CD4-positive, alpha-beta T cell treated with Interleukin-21 for 1 hour (primary cell): ENCODE results near the gene RNU5D-1.
"Not testable (repeated sequence)": the region's sequence is repeated elsewhere in the genome, so short reads cannot be mapped to it uniquely, and the experiment has no call there.

Experiments used
- DNase-seq: peaks from one replicate; pipeline ENCODE4 v3.0.0-alpha.2; 2020

RNU5D-1 gene

GRCh38 chr1:44730741-44731512 lies at the start of gene RNU5D-1:
Gene RNU5D-1 (minus strand): TSS chr1:44731170.
- DNase-seq = peak; percentile 95

DNA sequence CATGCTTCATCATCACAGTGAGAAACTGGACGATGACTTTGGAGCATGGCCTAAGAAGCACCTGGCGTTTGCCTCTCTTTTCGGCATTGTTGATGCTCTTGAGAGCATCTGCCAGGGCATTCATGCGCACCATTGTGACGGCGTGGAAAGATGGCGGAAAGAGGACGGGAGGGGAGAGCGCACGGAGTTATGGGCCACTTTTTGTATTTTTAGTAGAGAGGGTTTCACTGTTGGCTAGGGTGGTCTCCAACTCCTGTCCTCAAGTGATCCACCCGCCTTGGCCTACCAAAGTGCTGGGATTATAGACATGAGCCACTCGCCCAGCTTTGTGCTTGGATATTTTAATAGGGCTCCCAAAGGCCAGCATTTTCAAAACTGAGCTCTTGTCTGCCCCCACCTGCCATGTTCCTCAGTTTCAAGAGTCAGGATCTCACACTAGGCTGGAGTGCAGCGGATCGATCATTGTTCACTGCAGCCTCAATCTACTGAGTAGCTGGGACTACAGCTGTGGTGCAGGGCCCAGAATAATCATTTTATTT lies 49.7 kb upstream of the RNU5D-1 start:
- DNase-seq = no peak

- no peak for DNase-seq
Observed at GRCh38 chr1:44778705-44779576, 48.0 kb upstream of the RNU5D-1 start.

- no peak for DNase-seq
Observed at GRCh38 chr1:44777969-44778635, 47.1 kb upstream of the RNU5D-1 start.

GRCh38 chr1:44777547-44777946 lies 46.6 kb upstream of the RNU5D-1 start:
- no peak for DNase-seq

- DNase-seq = no peak
Observed at GRCh38 chr1:44776730-44777068, 45.7 kb upstream of the RNU5D-1 start.

GRCh38 chr1:44775930-44776729 lies 45.2 kb upstream of the RNU5D-1 start:
- peak; percentile 58 for DNase-seq

GRCh38 chr1:44775078-44775929 lies 44.3 kb upstream of the RNU5D-1 start, which contains the start of gene RPS8:
Gene RPS8 (plus strand): TSS chr1:44775540. CDS start chr1:44775597, 57 bp downstream.
- DNase-seq = peak; percentile 92

DNA sequence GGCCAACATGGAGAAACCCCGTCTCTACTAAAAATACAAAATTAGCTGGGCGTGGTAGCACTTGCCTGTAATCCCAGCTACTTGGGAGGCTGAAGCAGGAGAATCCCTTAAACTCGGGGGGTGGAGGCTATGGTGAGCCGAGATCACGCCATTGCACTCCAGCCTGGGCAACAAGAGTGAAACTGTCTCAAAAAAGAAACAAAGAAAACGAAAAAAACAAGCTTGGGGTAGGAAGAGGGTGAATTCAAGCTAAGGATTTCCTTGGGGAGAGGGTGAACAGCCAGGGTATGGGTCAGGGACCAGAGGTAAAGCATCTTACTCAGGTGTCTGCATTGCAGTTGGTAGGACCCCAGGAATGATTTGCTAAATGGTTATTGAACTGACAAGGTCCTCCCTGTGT lies 35.5 kb upstream of the RNU5D-1 start:
- DNase-seq = not testable (repeated sequence)

GRCh38 chr1:44760876-44761275 lies 29.9 kb upstream of the RNU5D-1 start:
- no peak for DNase-seq

- no peak for DNase-seq
Observed at GRCh38 chr1:44759077-44759476, 28.1 kb upstream of the RNU5D-1 start.

DNA sequence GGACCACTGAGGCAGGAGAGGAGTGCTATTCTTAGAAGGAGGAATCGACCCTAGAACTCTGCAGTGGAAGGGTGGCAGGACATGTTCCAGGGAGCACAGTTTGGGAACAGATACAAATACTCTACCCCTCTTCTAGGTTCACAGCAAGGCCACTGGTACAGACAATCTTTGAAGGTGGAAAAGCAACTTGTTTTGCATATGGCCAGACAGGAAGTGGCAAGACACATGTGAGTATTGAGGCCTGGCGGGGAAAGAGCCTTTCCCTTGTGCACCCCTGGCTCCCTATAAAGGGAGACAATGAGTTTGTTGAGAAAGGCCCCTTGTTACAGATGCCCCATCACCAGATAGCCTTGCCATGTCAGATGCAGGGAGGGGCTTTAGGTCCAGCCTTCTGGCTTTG lies 26.4 kb upstream of the RNU5D-1 start:
- no peak for DNase-seq

- no peak for DNase-seq
Observed at GRCh38 chr1:44747878-44748277, 16.9 kb upstream of the RNU5D-1 start.

- DNase-seq = no peak
Observed at GRCh38 chr1:44743211-44743610, 12.2 kb upstream of the RNU5D-1 start.

- DNase-seq = no peak
Observed at GRCh38 chr1:44740179-44740617, 9.2 kb upstream of the RNU5D-1 start.

GRCh38 chr1:44739307-44740178 lies 8.6 kb upstream of the RNU5D-1 start, which contains the start of gene KIF2C:
Gene KIF2C (plus strand): TSS chr1:44739837. CDS start chr1:44739933, 96 bp downstream.
- peak; percentile 96 for DNase-seq

GRCh38 chr1:44738953-44739306 lies 8.0 kb upstream of the RNU5D-1 start:
- DNase-seq = not testable (repeated sequence)

DNA sequence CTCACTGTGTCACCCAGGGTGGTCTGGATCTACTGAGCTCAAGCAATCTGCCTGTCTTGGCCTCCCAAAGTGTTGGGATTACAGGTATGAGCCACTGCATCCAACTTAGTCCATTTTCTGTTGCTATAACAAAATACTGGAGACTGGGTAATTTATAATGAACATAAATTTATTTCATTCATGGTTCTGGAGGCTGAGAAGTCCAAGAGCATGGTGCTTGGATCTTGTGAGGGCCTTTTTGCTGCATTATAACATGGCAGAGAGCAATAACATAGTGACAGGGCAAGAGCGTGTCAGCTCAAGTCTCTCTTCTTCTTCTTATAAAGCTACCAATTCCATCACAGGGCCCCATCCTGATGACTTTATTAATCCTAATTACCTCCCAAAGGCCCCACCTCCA lies 5.0 kb upstream of the RNU5D-1 start:
- no peak for DNase-seq

GRCh38 chr1:44733784-44734183 lies 2.8 kb upstream of the RNU5D-1 start:
- no peak for DNase-seq

- DNase-seq = no peak
Observed at GRCh38 chr1:44733365-44733764, 2.4 kb upstream of the RNU5D-1 start.
